Body of pancreas (tissue), 4 donors: ENCODE measurements around the gene ATXN3.

Source experiments
- CTCF ChIP-seq, 7 experiments: fragments of 450-650 bp in 4 of 7; fragments of 200-600 bp in 3 of 7; sonication (generic) in 3 of 7; IDR thresholded peaks; one replicate each; pipeline ENCODE4 v1.5.1; 2016 to 2019; ENCODE audit warnings: antibody characterized with exemption in 7 of 7
- POLR2A ChIP-seq, 3 donors: fragments of 450-650 bp; IDR thresholded peaks; one replicate each; pipeline ENCODE4 v1.6.1; 2016; ENCODE audit warnings: antibody characterized with exemption in 3 of 3, mild to moderate bottlenecking in 2 of 3

GRCh38 chr14:92093320-92093719 is 13.1 kb downstream of the ATXN3 start:
- no peak for TF ChIP-seq CTCF (IDR thresholded peaks at IDR 0.05)
- no peak for TF ChIP-seq POLR2A (IDR thresholded peaks at IDR 0.05)
